ENCODE results near the gene ZG16B.

GRCh38 chr16:2842340-2843000 lies 12.4 kb downstream of the ZG16B start:
- TF ChIP-seq CTCF (IDR thresholded peaks at IDR 0.05) (peak in 1 of 4 experiments; percentile 32), POLR2A (IDR thresholded peaks at IDR 0.05) (no peak)
